Activated T-helper 2 cell treated with anti-CD3 and anti-CD28 coated beads, Interferon-gamma antibody, Interleukin-2, Interleukin-4, amounts not matched to agents 10 μg/mL and 5 μg/mL and 100 μg/mL, durations not matched to agents 14 hours and 24 hours and 36 hours (primary cell): ENCODE results near the gene COLQ. TPM values are rescaled to one million over a fixed set of nuclear protein-coding genes. Genes with fewer than 3 reads are reported as not detected.

Source experiments
- DNase-seq: peaks from one replicate; pipeline ENCODE4 v3.0.0; 2021; ENCODE audit warnings: low spot score
- H3K27ac Mint-ChIP-seq: one replicate; pipeline ENCODE4 v1.8.0; 2021; ENCODE audit warnings: mixed read lengths
- H3K27me3 Mint-ChIP-seq: one replicate; pipeline ENCODE4 v1.8.0; 2021; ENCODE audit warnings: low read depth, mixed read lengths
- H3K36me3 Mint-ChIP-seq: one replicate; pipeline ENCODE4 v1.8.0; 2021; ENCODE audit warnings: low read depth, mixed read lengths
- H3K4me1 Mint-ChIP-seq: one replicate; pipeline ENCODE4 v1.8.0; 2021; ENCODE audit warnings: low read depth, mixed read lengths
- H3K4me3 Mint-ChIP-seq: one replicate; pipeline ENCODE4 v1.8.0; 2021; ENCODE audit warnings: low read depth, mild to moderate bottlenecking, moderate library complexity, mixed read lengths
- H3K9me3 Mint-ChIP-seq: one replicate; pipeline ENCODE4 v1.8.0; 2021; ENCODE audit warnings: mixed read lengths
- intact Hi-C: fragments of 100-400 bp; cut with micrococcal nuclease; formaldehyde crosslinking; loops from one replicate; pipeline ENCODE4 v1.15.1; 2023
- total RNA-seq: library from RNA; stranded (reverse); gene quantifications from 2 replicates; pipeline ENCODE4 v1.2.3, GENCODE V29; 2022

Gene COLQ
- 1.6 and 2.1 TPM in 2 replicates for total RNA-seq

DNA sequence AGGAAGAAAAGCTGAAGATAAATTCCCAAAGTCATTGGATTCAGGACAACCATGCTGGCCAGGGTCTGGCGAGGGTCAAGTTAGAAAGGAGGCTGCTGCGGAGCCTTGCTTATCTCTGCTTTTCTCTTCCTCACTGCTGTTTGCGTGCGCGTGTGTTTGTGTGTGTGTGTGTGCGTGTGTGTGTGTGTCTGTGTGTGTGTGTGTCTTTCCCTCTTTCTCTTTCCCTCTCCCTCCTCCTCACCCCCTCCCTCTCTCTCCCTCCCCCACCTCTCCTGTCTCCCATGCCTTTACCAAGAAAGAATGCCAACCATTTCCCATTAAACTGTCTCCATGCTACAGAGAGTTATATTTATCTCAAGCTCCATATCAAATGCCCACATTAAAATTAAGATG lies at the start of gene COLQ:
COLQ (minus strand) TSS at position 134 of the 393 bp plus-strand sequence; CDS start at position 53, 81 bp downstream.
- Mint-ChIP-seq H3K27ac (no peak within 1 kb of the TSS), H3K9me3 (no peaks in the 10 kb centered on the region), H3K4me1 (peaks cover 15% of the 10 kb centered on the region), H3K36me3 (peaks cover 2% of the 10 kb centered on the region), H3K27me3 (peaks cover 9% of the 10 kb centered on the region), H3K4me3 (peak within 1 kb of the TSS; percentile 22)
- intact Hi-C loops: no loop called here
- no peak for DNase-seq

GRCh38 chr3:15563190-15563589 lies 41.7 kb upstream of the COLQ start:
- Mint-ChIP-seq H3K9me3 (no peaks in the 10 kb centered on the region), H3K36me3 (peaks cover 56% of the 10 kb centered on the region), H3K4me3 (no peak overlapping the region), H3K27me3 (no peaks in the 10 kb centered on the region), H3K4me1 (peaks cover 4% of the 10 kb centered on the region), H3K27ac (peak overlapping the region; percentile 25)
- DNase-seq: no peak
- intact Hi-C loops: no loop called here

DNA sequence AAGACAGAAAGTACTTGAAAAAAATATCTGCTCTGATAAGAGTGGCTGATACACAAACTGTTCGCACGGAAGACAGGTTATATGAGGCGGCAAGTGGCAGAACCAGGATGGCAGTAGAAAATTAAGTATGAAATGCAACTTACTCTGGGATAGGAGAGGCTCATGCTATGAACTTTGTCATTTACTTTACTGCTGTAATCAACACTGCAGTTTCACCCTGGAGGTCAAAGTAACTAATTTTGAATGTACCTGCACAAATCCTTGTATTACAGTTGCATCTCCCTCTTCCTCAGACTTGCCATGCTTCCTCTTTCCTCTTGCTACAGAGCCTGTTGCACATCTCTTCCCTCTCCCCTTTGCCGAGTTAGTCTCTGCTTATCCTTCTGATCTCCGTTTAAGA lies 41.1 kb upstream of the COLQ start:
- no peak for DNase-seq
- Mint-ChIP-seq H3K27me3 (no peaks in the 10 kb centered on the region), H3K4me1 (peaks cover 6% of the 10 kb centered on the region), H3K27ac (peak overlapping the region; percentile 25), H3K4me3 (no peak overlapping the region), H3K9me3 (no peaks in the 10 kb centered on the region), H3K36me3 (peaks cover 50% of the 10 kb centered on the region)
- intact Hi-C loops: no loop called here

DNA sequence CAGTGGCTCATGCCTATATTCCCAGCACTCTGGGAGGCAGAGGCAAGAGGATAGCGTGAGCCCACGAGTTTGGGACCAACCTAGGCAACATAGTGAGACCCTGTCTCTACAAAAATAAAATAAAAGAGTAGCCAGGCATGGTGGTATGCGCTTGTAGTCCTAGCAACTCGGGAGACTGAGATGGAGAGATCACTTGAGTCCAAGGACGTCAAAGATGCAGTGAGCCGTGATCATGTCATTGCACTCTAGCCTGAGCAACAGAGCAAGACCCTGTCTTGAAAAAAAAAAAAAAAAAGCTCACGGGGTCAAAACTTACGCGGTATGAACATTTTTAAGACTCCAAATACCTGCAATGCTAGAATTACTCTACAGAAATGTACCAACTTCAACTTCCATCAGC lies 37.1 kb upstream of the COLQ start:
- intact Hi-C loops: loop anchor here (10.0 kb wide), 1 partner anchor 454 kb away; no protein-coding TSS in a partner anchor
- H3K27me3 Mint-ChIP-seq: no peaks in the 10 kb centered on the region
- H3K9me3 Mint-ChIP-seq: no peaks in the 10 kb centered on the region
- H3K4me1 Mint-ChIP-seq: peaks cover 20% of the 10 kb centered on the region
- DNase-seq: no peak
- H3K36me3 Mint-ChIP-seq: peaks cover 36% of the 10 kb centered on the region
- H3K4me3 Mint-ChIP-seq: no peak overlapping the region
- H3K27ac Mint-ChIP-seq: no peak overlapping the region

DNA sequence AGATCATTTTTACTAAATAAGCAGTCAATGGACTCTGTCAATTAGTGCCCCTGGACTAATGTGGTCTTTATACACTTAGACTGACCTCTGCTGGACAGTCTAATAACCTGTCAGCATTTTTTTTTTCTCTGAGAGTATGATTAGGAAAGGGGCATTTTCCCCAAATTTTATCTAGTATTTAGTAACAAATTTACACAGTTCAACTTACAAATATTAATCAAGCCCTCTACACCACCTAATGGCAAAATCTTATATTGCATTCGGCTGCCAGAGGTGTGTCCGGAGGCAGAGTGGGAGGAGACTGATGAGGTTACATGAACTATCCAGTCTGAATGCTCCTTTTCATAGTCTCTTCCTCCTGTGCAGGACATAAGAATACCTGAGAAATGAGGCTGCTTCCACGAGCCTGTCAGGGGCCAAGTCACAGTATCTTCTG lies 36.0 kb upstream of the COLQ start:
- Mint-ChIP-seq H3K4me3 (no peak overlapping the region), H3K27ac (no peak overlapping the region), H3K4me1 (peaks cover 22% of the 10 kb centered on the region), H3K27me3 (no peaks in the 10 kb centered on the region), H3K9me3 (no peaks in the 10 kb centered on the region), H3K36me3 (peaks cover 27% of the 10 kb centered on the region)
- DNase-seq: peak; percentile 71
- intact Hi-C loops: loop anchor here (1.0 to 10.0 kb wide), 4 partner anchors 57 to 453 kb away; partner anchors contain the start of genes EAF1 and METTL6

DNA sequence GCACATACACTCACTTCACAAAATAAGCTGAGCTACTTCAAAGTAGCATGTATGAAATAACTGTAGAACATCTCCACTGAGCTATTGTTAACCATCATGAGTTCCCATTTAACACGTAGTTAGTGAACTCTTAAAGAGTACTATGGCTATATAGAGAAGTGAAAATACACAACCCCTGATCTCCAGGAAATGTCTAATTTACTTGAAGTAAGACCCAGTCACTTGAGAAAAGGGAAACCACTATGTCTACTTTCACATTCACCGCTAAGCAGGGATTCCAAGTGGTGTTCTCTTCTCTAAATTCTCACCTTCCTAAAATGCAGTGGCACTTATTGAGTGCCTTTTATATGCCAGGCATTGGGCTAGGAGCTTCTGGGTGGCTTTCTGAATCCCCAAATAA lies 35.0 kb upstream of the COLQ start:
- Mint-ChIP-seq H3K4me1 (peaks cover 22% of the 10 kb centered on the region), H3K27ac (peak overlapping the region; percentile 72), H3K27me3 (no peaks in the 10 kb centered on the region), H3K9me3 (no peaks in the 10 kb centered on the region), H3K36me3 (peaks cover 26% of the 10 kb centered on the region), H3K4me3 (no peak overlapping the region)
- no peak for DNase-seq
- intact Hi-C loops: loop anchor here (1.0 to 10.0 kb wide), 4 partner anchors 21 to 452 kb away; no protein-coding TSS in a partner anchor

DNA sequence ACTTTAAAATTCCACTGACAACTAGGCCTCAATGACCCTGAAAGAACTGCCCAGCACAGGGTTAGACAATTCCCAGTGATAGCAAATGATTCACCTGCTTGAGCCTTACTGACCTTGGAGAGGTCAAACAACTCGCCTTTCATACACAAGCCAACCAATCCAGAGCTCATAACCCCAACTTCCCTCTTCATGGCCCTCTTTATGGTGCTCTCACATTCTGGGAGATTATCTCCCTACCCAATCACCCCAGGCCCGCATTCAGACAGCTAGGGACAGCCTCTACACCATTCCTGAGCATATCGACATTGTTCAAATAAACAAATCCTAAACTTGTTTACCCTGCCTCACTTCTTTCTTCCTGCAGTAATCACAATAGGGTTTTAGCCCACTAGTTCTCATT lies 32.2 kb upstream of the COLQ start:
- no peaks in the 10 kb centered on the region for H3K9me3 Mint-ChIP-seq
- intact Hi-C loops: loop anchor here (10.0 kb wide), 1 partner anchor 449 kb away; no protein-coding TSS in a partner anchor
- no peaks in the 10 kb centered on the region for H3K27me3 Mint-ChIP-seq
- H3K36me3 Mint-ChIP-seq: peaks cover 15% of the 10 kb centered on the region
- no peak for DNase-seq
- no peak overlapping the region for H3K4me3 Mint-ChIP-seq
- no peak overlapping the region for H3K27ac Mint-ChIP-seq
- H3K4me1 Mint-ChIP-seq: peaks cover 22% of the 10 kb centered on the region

DNA sequence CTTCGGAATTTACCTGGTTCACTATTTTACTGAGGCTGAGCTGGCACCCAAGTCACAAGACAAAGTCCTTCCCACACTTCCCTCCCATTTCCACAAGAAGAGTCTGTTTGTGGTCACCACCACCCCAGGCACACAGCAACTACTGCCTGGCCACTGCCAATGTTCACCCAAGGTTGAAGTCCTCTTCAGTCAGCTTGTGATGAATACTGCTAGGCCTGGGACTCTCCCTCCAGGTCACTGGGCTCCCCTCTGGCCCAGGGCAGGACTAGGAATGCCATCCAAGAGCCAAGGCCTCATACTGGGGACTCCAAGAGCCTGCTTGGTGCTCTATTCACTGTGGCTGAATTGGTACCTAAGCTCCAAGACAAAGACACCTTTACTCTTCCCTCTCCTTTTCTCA lies 30.4 kb upstream of the COLQ start:
- Mint-ChIP-seq H3K4me1 (peaks cover 13% of the 10 kb centered on the region), H3K9me3 (peaks cover 11% of the 10 kb centered on the region), H3K27ac (no peak overlapping the region), H3K27me3 (peaks cover under 1% of the 10 kb centered on the region), H3K36me3 (peaks cover 23% of the 10 kb centered on the region), H3K4me3 (no peak overlapping the region)
- intact Hi-C loops: loop anchor here (10.0 kb wide), 1 partner anchor 447 kb away; no protein-coding TSS in a partner anchor
- DNase-seq: no peak

DNA sequence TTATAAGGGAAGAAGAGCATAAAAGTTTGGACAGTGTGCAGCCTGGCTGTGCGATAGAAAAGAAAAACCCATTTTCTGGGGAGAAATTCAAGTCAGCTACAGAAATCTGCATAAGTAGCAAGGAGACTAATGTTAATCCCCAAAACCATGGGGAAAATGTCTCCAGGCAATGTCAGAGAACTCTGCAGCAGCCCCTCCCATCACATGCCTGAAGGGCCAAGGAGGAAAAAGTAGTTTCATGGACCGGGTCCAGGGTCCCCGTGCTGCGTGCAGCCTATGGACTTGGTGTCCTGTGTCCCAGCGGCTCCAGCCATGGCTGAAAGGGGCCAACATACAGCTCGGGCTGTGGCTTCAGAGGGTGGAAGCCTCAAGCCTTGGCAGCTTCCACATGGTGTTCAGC lies 28.3 kb upstream of the COLQ start:
- no peak overlapping the region for H3K27ac Mint-ChIP-seq
- H3K36me3 Mint-ChIP-seq: peaks cover 27% of the 10 kb centered on the region
- peaks cover 7% of the 10 kb centered on the region for H3K27me3 Mint-ChIP-seq
- peaks cover 22% of the 10 kb centered on the region for H3K9me3 Mint-ChIP-seq
- H3K4me3 Mint-ChIP-seq: no peak overlapping the region
- peaks cover 5% of the 10 kb centered on the region for H3K4me1 Mint-ChIP-seq
- DNase-seq: no peak
- intact Hi-C loops: loop anchor here (10.0 kb wide), 1 partner anchor 445 kb away; no protein-coding TSS in a partner anchor

- Mint-ChIP-seq H3K27me3 (peaks cover 7% of the 10 kb centered on the region), H3K36me3 (peaks cover 22% of the 10 kb centered on the region), H3K9me3 (peaks cover 17% of the 10 kb centered on the region), H3K4me3 (no peak overlapping the region), H3K27ac (no peak overlapping the region), H3K4me1 (peaks cover 27% of the 10 kb centered on the region)
- intact Hi-C loops: no loop called here
- DNase-seq: no peak
Measured at GRCh38 chr3:15542614-15543013, 21.1 kb upstream of the COLQ start.

DNA sequence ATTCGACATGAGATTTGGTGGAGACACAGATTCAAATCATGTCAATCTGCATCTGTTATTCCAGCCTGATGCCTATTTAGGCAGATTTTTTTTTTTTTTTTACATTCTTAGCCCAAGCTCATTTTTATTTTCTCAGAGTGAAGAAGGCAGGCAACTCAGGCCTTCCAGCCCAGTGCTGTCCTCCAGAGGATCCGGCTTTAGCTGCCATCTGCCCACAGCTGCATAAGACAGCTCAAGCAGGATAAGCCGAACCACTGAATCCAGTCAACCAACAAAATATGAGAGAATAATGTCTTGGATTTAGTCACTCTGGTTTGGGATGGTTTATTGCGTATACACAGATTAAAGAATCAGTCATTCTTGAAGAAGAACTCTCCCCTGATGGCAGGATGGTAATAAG lies 19.9 kb upstream of the COLQ start:
- H3K36me3 Mint-ChIP-seq: peaks cover 14% of the 10 kb centered on the region

GRCh38 chr3:15539066-15539465 lies 17.6 kb upstream of the COLQ start:
- H3K36me3 Mint-ChIP-seq: peaks cover 7% of the 10 kb centered on the region
- intact Hi-C loops: no loop called here
- H3K4me1 Mint-ChIP-seq: peaks cover 55% of the 10 kb centered on the region
- no peak overlapping the region for H3K27ac Mint-ChIP-seq
- no peaks in the 10 kb centered on the region for H3K27me3 Mint-ChIP-seq
- DNase-seq: no peak
- no peaks in the 10 kb centered on the region for H3K9me3 Mint-ChIP-seq
- no peak overlapping the region for H3K4me3 Mint-ChIP-seq

More for the DNA sequence above, 19.9 kb upstream of the COLQ start:
- Mint-ChIP-seq H3K4me3 (no peak overlapping the region), H3K4me1 (peaks cover 40% of the 10 kb centered on the region), H3K9me3 (peaks cover 5% of the 10 kb centered on the region), H3K27ac (no peak overlapping the region), H3K27me3 (peaks cover 3% of the 10 kb centered on the region)
- no peak for DNase-seq
- intact Hi-C loops: no loop called here

GRCh38 chr3:15538345-15538744 lies 16.8 kb upstream of the COLQ start:
- Mint-ChIP-seq H3K4me1 (peaks cover 55% of the 10 kb centered on the region), H3K9me3 (no peaks in the 10 kb centered on the region), H3K27me3 (no peaks in the 10 kb centered on the region)

More at GRCh38 chr3:15538345-15538744, 16.8 kb upstream of the COLQ start:
- peaks cover 7% of the 10 kb centered on the region for H3K36me3 Mint-ChIP-seq
- DNase-seq: no peak
- peak overlapping the region; percentile 58 for H3K27ac Mint-ChIP-seq
- H3K4me3 Mint-ChIP-seq: no peak overlapping the region
- intact Hi-C loops: no loop called here
